Measurements from ENCODE around the gene CIAPIN1. TPM values are rescaled to one million over a fixed set of nuclear protein-coding genes. Genes with fewer than 3 reads are reported as not detected.

Gene CIAPIN1
- total RNA-seq, 1 experiment from 2014 or later = 82.8 TPM

DNA sequence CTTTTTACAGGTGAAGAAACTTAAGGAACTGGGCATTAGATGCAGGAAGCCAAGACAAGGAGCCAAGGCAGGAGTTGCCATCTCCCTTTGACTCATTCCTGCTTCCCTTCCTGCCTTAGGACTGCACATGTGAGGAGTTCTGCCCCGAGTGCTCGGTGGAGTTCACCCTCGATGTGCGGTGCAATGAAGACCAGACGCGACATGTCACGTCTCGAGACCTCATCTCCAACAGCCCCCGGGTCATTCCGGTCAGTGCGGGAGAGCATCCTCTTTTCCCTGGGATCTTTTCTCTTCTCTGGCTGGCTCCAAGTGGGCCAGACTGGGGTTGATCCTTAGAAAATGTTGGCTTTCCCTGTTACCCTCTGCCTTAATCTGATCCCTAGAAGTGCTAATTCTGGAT, 21.9 kb upstream of the CIAPIN1 start:
- Histone ChIP-seq H4K91ac (ENCODE audit: insufficient read length, low read depth, low read length) (no peak overlapping the region), H3K79me1 (ENCODE audit: insufficient read depth, low read depth, low read length, poor library complexity, severe bottlenecking) (no peaks in the 10 kb centered on the region), H2BK20ac (ENCODE audit: low read depth, low read length, poor library complexity, severe bottlenecking) (no peak overlapping the region), H2AFZ (ENCODE audit: low read length) (no peak overlapping the region), H3K9me3 (ENCODE audit: control insufficient read depth, low read depth, low read length) (no peaks in the 10 kb centered on the region), H2BK12ac (ENCODE audit: insufficient read length, low read depth, low read length) (no peak overlapping the region), H4K20me1 (ENCODE audit: control insufficient read depth, insufficient read depth, insufficient read length) (no peaks in the 10 kb centered on the region), H4K5ac (ENCODE audit: insufficient read length, low read depth, low read length) (no peak overlapping the region), H3K56ac (ENCODE audit: insufficient read length, low read depth, low read length) (no peak overlapping the region), H3K4me2 (ENCODE audit: insufficient read depth, insufficient read length, low read length) (no peak overlapping the region), H3K18ac (ENCODE audit: insufficient read length, low read depth, low read length) (no peak overlapping the region), H3K27me3 (ENCODE audit: insufficient read depth, low read length) (no peaks in the 10 kb centered on the region), H3K4ac (ENCODE audit: low read depth, low read length) (no peak overlapping the region), H3K9ac (ENCODE audit: extremely low read depth, insufficient read length, low read length) (no peak overlapping the region), H3K79me2 (ENCODE audit: insufficient read depth, low read length) (no peaks in the 10 kb centered on the region), H2BK5ac (ENCODE audit: insufficient read length, low read length) (no peak overlapping the region), H2BK15ac (ENCODE audit: low read depth, low read length) (no peak overlapping the region), H4K8ac (replicated peaks; ENCODE audit: insufficient read length, low read depth, low read length) (no peak overlapping the region), H2AK5ac (ENCODE audit: insufficient read length, low read length) (no peak overlapping the region), H3K23ac (ENCODE audit: insufficient read length, low read depth, low read length) (no peak overlapping the region), H3T11ph (ENCODE audit: low read length) (no peak overlapping the region), H3K4me1 (ENCODE audit: insufficient read depth, low read length) (peaks cover 10% of the 10 kb centered on the region; the same call in 1 of the 2 replicates), H3K14ac (ENCODE audit: insufficient read depth, low read length) (no peak overlapping the region), H2BK120ac (ENCODE audit: low read depth, low read length, poor library complexity, severe bottlenecking) (no peak overlapping the region), H3K27ac (ENCODE audit: insufficient read length, low read depth, low read length) (no peak overlapping the region), H3K23me2 (ENCODE audit: insufficient read length, low read depth, low read length, poor library complexity, severe bottlenecking) (no peaks in the 10 kb centered on the region)
- WGBS (ENCODE audit: extremely low coverage, insufficient read length, low lambda C conversion rate) = no CpG with 5 or more reads among the region's 11 CpGs
- Mint-ChIP-seq H3K27me3 (ENCODE audit: low read depth) (no peaks in the 10 kb centered on the region), H3K36me3 (ENCODE audit: insufficient read depth in 1 of 3, low read depth in 3 of 3) (peaks cover 42 to 80% (median 73%) of the 10 kb centered on the region in 3 experiments), H3K4me3 (no peak overlapping the region), H3K27ac (no peak overlapping the region), H3K9me3 (no peaks in the 10 kb centered on the region), H3K4me1 (peaks cover 17 to 20% of the 10 kb centered on the region in 2 experiments)
- no peak for TF ChIP-seq CTCF (conservative IDR thresholded peaks at IDR 0.05)
- DNase-seq = peak; percentile 7

All from H9 (cell line).